Activated CD8-positive, alpha-beta memory T cell treated with anti-CD3 and anti-CD28 coated beads for 1 hour (primary cell): ENCODE measurements around the gene UBR4.
"Not testable (repeated sequence)": the region's sequence is repeated elsewhere in the genome, so short reads cannot be mapped to it uniquely, and the experiment has no call there.

Experiments
- DNase-seq, 2 donors: peaks; one replicate each; pipeline ENCODE4 v3.0.0-alpha.2; 2020; ENCODE audit warnings: low read depth in 1 of 2; ENCODE audit errors: extremely low read depth in 1 of 2

UBR4 gene

DNA sequence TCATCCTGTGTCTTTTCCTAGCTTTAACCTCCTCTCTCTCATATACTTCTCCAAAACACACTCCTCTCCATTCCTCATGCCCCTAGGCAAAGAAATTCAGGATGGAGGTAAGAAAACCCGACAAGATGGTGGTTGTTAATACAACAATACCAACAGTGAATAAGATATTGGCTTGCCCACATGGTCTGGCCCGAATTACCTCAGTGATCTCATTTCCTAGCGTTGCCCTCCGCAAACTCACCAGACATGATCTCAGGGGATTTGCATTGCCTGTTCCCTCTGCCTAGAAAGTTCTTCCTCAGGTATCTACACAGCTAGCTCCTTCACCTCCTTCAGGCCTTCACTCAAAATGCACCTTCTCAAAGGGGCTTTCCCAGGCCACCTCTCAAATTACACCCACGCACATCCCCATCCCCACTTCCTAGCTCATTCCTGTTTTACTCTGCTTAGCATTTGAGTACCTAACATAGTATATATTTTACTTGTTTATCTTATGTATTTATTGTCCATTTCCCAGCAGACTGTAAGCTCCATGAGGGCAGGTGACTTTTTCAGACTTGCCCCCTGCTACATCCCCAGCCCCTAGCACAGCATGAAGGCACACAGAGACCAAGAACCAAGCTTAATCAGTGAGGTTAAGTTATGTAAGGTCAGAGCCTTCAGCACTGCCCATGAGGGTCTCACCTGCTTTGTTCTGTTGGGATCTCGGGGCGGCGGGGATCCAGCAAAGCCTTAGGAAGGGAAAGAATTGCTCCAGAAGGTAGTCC is 10.2 kb upstream of the UBR4 start:
- DNase-seq, result no peak

DNA sequence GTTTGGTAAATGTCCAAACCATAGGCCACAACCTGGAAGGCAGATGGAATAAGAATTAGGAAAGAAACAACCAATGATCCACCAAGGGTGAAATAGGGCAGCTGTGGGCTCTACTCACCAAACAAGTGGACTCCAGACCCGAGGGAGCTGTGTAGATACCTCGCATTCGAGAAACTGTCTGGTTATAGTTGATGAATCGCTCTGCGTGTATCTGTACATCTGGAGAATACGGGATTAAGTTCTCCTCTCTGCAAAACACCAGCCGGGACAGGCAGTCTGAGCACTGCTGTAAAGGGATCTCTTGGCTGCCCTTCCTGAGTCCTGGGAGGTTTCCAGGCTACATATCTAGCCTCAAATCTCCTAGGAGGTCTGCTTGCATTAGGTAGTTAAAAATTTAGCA is 9.4 kb upstream of the UBR4 start:
- DNase-seq, result no peak

DNA sequence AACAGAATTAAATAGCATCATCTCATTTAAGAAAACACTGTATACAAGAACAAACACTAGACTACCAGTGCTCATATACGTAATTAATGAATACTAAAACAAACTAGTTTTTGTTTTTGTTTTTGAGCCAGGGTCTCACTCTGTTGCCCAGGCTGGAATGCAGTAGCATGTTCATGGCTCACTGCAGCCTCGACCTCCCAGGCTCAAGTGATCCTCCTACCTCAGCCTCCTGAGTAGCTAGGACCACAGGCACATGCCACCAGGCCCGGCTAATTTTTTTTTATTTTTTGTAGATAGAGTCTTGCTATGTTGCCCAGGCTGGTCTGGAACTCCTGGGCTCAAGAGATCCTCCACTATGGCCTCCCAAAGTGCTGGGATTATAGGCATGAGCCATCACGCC is 6.5 kb upstream of the UBR4 start:
- not testable (repeated sequence) for DNase-seq

DNA sequence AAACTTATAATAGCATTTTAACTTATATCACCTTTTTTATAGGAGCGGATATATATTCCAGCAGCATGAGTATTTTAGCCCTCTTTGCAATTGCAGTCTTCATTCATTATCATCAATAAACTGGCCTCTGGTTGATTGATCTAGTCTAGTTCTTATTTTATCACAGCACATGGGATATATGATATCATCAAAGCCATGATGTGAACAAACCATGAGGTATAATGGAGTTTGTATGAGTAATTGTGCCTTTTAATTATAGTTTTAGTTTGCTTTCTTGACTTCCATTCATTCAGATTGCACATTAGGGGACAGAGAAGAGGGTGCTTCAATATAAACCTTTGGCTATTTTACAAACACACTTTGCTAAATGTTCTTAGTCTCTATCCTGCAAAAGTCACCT is 3.5 kb upstream of the UBR4 start:
- no peak for DNase-seq

DNA sequence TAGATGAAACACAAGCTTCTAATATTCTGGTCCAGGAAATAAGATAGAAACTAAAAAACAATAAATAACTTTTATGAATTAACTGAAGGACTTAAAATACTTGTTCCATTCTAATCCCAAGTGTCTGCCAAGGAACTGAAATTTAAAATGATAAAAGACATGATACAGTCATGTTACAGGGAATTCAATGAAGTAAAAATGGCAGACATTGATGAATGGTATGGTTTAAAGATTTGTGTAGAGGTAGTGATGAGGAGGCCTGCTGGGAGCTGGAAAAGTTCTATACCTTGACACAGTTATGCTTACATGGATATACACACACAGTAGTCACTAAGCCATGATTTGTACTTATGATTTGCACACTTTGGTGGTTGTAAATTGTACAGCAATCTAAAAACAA is 2.1 kb upstream of the UBR4 start:
- no peak for DNase-seq

GRCh38 chr1:19210772-19211549 is 895 bp upstream of the UBR4 start:
- no peak for DNase-seq

GRCh38 chr1:19209439-19209989 is 552 bp downstream of the UBR4 start:
- DNase-seq, result no peak

GRCh38 chr1:19208710-19209438 is 1.2 kb downstream of the UBR4 start:
- DNase-seq, result no peak

DNA sequence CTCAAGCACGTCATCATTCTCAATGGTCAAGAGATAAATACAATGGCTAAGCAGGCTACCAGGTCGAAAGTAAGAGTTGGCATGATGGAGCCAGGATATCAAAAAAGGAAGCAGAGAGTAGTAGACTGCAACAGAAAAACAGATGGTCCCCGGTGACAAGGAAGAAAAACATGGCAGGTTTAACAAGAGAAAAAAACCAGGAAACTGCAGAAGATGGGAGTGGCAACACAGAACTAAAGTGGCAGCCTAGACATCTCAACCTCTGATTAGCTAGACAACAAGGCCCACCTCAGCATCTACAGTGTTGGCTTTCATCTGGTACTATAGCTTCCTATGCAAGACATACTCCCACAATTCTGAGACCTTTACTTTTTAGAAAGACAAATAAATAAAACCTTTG is 3.1 kb downstream of the UBR4 start:
- no peak for DNase-seq

- DNase-seq, result no peak
These were observed 4.2 kb downstream of the UBR4 start for GRCh38 chr1:19205845-19206244.

GRCh38 chr1:19205403-19205802 is 4.7 kb downstream of the UBR4 start:
- no peak for DNase-seq

GRCh38 chr1:19204446-19205266 is 5.4 kb downstream of the UBR4 start:
- DNase-seq, result no peak

DNA sequence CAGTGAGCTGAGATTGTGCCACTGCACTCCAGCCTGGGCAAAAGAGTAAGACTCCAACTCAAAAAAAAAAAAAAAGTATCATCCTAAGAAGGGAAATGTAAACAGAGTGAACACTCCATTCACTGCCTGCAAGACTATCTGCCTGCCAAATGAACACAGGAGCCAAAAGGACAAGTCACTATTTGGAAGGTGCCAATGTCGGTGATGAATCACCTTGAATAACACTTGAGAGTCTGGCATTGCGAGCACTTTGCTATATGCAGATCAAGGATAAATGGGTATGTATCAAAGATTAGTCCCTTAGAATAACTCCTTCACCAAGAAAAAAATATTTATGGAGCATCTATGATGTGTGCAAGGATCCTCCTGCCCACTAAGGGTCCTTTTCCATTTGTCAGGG is 6.6 kb downstream of the UBR4 start:
- no peak for DNase-seq

- no peak for DNase-seq
These were observed 7.7 kb downstream of the UBR4 start for GRCh38 chr1:19202396-19202795.

- no peak for DNase-seq
These were observed 10.0 kb downstream of the UBR4 start for GRCh38 chr1:19199969-19200604.

DNA sequence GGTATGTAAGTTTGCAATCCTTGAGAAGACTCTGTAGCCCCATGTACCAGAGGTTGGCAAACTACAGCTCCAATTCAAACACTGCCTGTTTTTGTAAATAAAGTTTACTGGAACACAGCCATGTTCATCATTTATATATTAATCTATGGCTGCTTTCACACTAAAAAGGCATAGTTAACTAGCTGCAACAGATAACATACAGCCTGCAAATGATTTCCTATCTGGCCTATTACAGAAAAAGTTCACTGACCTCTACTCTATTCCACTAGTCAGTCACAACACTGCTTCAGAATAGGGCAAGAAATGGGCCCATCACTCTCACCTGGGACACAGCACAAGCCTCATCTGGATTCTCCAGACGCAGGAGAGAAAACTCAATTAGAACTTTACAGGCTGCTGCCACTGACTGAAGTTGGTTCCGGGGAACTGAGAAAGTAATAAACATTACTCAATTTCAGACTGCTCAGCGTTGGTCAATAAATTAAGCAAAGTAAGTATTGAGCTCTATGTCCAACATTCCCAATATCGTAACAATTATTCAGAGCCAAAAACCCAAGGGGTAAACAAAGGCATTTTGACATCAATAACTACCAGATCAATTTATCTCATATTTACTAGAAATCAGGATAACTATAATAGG is 10.6 kb downstream of the UBR4 start:
- DNase-seq, result no peak

DNA sequence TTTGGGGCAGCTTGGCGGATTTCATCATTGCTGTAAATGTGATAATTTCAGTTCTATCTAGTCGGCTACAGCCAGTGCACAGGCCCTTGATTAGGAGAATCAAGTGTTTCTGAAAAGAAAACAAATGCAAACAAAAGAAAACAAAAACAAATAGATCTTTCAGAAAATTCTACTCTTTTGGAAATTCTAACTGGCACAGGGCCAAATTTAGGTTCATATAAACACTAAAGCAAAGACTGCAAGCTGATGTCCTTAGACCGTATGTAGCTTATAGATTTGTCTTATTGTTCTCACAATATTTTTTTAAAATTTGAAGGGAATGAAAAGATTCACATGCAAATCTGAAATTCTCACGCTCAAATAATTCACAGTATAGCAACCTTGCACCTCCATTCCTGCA is 11.2 kb downstream of the UBR4 start:
- no peak for DNase-seq

- DNase-seq, result no peak
These were observed 12.2 kb downstream of the UBR4 start for GRCh38 chr1:19197845-19198244.

GRCh38 chr1:19196331-19196730 is 13.7 kb downstream of the UBR4 start:
- DNase-seq, result no peak

DNA sequence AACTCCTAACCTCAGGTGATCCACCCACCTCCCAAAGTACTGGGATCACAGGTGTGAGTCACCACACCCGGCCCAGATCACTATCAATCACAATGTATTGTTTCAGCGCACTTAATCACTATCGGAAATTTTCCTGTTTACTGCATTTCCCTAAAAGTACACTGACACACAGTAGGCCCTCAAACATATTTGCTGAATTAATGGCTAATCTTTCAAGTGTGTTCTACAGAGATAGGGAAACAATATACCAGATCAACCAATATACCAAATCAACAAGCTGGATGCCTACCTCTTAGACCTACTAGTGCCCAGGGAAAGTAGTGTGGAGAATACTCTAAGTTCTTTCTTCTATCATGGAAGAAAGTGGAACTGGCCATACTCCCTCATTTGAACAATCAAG is 17.1 kb downstream of the UBR4 start:
- DNase-seq, result no peak
